Liver (tissue), 3 donors: ENCODE results near the gene RPLP2.

Source experiments
- FOXA1 ChIP-seq: IDR thresholded peaks from 2 replicates; pipeline ENCODE4 v1.6.1; 2016; ENCODE audit warnings: antibody characterized with exemption
- GABPA ChIP-seq, 2 donors: IDR thresholded peaks in 1 of 2; conservative IDR thresholded peaks in 1 of 2; 2 replicates each; pipeline ENCODE4 v1.6.1; 2016; ENCODE audit warnings: antibody characterized with exemption in 2 of 2, mild to moderate bottlenecking in 1 of 2, moderate library complexity in 1 of 2
- RAD21 ChIP-seq, 2 donors: IDR thresholded peaks; 2 replicates each; pipeline ENCODE4 v1.6.1; 2016; ENCODE audit warnings: antibody characterized with exemption in 2 of 2, mild to moderate bottlenecking in 2 of 2
- REST ChIP-seq: IDR thresholded peaks from 2 replicates; pipeline ENCODE4 v1.6.1; 2016; ENCODE audit warnings: antibody characterized with exemption, mild to moderate bottlenecking
- RXRA ChIP-seq, 2 donors: IDR thresholded peaks; 2 replicates each; pipeline ENCODE4 v1.6.1; 2017 to 2018; ENCODE audit warnings: antibody characterized with exemption in 2 of 2, mild to moderate bottlenecking in 1 of 2
- YY1 ChIP-seq: IDR thresholded peaks from 2 replicates; pipeline ENCODE4 v1.6.1; 2016; ENCODE audit warnings: antibody characterized with exemption, mild to moderate bottlenecking
- TF ChIP-seq, protein P1 (sequence below): fragments of 150-350 bp; IDR thresholded peaks from 2 replicates; pipeline ENCODE4 v1.5.1; 2017; ENCODE audit warnings: improper control_type of control experiment, low read depth, low read length; ENCODE audit not compliant: missing input control
- donor health status: healthy.
- donor health status: healthy.

DNA sequence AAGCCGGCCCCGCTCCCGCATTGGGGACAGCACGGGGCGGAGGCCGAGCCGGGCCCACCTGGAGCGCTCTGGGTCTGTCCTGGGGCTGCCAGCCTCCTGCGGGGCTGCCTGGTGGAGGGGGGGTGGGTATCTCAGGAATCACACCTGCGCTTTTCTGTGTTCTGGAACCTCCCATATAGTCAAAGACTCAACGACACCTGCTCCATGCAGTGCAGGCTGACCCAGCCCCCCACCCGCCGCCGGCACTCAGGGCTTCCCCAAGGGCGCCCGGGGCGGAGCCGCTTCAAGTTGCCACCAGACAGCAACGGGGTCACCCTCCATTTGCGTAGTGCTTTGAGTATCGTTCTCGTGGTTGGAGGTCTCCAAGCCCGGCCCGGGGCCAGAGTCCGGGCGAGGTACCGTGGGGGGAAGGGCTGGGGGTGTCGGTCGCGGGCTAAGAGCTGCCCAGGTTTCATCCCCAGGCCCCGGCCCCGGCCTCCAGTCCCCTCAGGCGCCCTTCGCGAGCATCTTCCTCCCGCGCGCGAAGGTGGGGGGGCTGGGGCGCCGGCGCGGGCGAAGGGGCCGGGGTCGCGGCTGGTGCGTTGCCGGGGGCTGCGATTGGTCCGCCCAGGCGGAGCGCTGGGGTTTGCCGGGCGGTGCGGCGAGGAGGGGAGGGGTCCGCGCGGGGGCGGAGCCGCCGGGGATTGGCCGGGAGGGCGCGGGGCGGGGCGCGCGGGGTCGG lies 39.5 kb downstream of the RPLP2 start:
- no peak for TF ChIP-seq YY1
- TF ChIP-seq, protein P1, sequence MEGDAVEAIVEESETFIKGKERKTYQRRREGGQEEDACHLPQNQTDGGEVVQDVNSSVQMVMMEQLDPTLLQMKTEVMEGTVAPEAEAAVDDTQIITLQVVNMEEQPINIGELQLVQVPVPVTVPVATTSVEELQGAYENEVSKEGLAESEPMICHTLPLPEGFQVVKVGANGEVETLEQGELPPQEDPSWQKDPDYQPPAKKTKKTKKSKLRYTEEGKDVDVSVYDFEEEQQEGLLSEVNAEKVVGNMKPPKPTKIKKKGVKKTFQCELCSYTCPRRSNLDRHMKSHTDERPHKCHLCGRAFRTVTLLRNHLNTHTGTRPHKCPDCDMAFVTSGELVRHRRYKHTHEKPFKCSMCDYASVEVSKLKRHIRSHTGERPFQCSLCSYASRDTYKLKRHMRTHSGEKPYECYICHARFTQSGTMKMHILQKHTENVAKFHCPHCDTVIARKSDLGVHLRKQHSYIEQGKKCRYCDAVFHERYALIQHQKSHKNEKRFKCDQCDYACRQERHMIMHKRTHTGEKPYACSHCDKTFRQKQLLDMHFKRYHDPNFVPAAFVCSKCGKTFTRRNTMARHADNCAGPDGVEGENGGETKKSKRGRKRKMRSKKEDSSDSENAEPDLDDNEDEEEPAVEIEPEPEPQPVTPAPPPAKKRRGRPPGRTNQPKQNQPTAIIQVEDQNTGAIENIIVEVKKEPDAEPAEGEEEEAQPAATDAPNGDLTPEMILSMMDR: no peak
- no peak for TF ChIP-seq REST
- TF ChIP-seq FOXA1: no peak
- no peak for TF ChIP-seq GABPA (IDR thresholded peaks at IDR 0.05 in 1 of 2, conservative IDR thresholded peaks at IDR 0.05 in 1 of 2)
- TF ChIP-seq RXRA (IDR thresholded peaks at IDR 0.05): no peak
- no peak for TF ChIP-seq RAD21 (IDR thresholded peaks at IDR 0.05)
